GM10248 (cell line): ENCODE data around the gene GYS2.

ENCODE experiments used
- CTCF ChIA-PET: fragments of 300-600 bp; sonication (Branson Sonifier 250); formaldehyde crosslinking; extraction: SDS; loops from one replicate; lab custom pipeline; 2021; ENCODE audit warnings: antibody characterized with exemption; lab: Yijun Ruan, JAX
- POLR2A ChIA-PET: fragments of 350-650 bp; sonication (Branson Sonifier 250); formaldehyde crosslinking; extraction: SDS; loops from one replicate; lab custom pipeline; 2020; ENCODE audit warnings: antibody characterized with exemption; lab: Yijun Ruan, JAX
- DNase-seq: peaks from one replicate; pipeline ENCODE4 v3.0.0; 2012; ENCODE audit errors: extremely low spot score
- TF ChIP-seq, protein P1 (sequence below): IDR thresholded peaks from 2 replicates; pipeline ENCODE4 v1.5.1; 2012; ENCODE audit warnings: mild to moderate bottlenecking, low read depth; ENCODE audit errors: extremely low read depth, missing control alignments, control extremely low read depth

The GYS2 gene

DNA sequence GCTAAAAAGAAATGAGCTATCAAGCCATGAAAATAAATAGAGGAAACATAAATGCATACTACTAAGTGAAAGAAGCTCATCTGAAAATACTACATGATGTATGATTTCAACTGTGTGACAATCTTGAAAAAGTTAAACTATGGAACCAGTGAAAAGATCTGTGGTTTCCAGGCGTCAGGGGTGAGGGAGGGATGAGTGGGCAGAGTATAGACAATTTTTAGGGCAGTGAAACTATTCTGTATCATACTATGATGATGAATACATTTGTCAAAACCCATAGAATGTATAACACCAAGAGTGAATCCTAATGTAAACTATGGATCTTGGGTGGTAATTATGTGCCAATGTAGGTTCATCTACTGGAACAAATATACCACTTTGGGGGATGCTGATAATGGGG, 57.2 kb downstream of the GYS2 start:
- DNase-seq = no peak
- TF ChIP-seq, protein P1, sequence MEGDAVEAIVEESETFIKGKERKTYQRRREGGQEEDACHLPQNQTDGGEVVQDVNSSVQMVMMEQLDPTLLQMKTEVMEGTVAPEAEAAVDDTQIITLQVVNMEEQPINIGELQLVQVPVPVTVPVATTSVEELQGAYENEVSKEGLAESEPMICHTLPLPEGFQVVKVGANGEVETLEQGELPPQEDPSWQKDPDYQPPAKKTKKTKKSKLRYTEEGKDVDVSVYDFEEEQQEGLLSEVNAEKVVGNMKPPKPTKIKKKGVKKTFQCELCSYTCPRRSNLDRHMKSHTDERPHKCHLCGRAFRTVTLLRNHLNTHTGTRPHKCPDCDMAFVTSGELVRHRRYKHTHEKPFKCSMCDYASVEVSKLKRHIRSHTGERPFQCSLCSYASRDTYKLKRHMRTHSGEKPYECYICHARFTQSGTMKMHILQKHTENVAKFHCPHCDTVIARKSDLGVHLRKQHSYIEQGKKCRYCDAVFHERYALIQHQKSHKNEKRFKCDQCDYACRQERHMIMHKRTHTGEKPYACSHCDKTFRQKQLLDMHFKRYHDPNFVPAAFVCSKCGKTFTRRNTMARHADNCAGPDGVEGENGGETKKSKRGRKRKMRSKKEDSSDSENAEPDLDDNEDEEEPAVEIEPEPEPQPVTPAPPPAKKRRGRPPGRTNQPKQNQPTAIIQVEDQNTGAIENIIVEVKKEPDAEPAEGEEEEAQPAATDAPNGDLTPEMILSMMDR = no peak
- CTCF ChIA-PET = interaction anchor here (1.1 to 1.5 kb wide), 2 partner anchors 36 to 63 kb away, joined by 3 to 4 read pairs; no protein-coding TSS in a partner anchor
- POLR2A ChIA-PET = no interaction called here

DNA sequence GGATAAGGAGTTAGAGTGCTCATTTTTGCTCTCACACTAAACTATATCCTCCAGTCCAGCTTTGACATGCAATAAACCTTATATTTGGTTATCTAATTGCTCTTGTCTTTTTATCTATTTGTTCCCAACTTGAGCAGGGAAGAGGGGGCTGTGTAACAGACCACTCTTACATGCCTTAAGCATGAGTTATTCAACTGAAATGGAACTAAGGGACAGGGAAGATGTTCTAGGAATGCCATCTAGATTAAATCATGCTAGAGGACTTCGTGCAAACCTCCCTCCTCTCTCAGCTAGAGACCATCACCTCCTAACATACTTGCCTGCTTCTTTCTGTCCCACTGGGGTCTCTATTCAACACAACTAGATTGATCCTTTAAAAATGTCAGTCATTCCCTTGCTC, 57.9 kb downstream of the GYS2 start:
- no peak for DNase-seq
- ChIA-PET POLR2A (no interaction called here), CTCF (no interaction called here)
- TF ChIP-seq, protein P1 = no peak

DNA sequence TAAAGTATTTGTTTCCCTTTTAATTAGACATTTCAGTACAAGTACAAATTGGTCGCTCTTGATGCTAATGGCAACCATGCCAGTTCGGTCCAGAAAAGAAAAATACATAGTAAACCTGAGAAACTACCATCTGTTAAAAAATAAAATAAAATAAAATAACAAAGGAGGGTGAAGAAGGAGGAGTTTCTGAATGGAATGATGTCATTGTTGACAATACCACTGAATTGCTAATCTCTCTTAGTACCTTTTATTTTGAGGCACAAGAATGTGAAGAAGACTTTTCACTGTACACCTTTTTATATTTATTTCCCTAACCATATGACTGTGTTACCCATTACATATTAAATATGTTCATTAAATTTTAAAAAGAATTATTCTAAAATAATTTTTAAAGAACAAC, 59.1 kb downstream of the GYS2 start:
- DNase-seq = no peak
- TF ChIP-seq, protein P1 = no peak
- ChIA-PET CTCF (no interaction called here), POLR2A (no interaction called here)

DNA sequence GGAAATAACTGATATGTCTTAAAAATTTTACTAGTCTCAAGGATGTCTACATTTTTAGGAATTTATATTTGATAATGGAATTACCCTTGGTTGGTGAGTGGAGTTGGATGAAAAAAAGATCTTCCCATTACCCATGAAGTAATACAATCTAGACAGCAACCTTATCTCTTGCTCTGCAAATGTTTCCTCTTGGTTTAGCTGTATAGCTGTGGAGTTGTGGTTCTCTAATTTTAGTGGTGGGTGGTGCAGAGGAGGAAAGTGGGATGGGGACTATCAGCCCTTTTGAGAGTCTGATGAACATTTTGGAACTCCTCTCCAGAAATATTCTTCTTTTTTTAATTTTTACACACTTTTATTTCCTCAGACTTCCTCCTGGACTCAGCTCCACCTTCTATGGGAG, 61.5 kb downstream of the GYS2 start:
- ChIA-PET CTCF (interaction anchor here (1.4 to 2.1 kb wide), 3 partner anchors 9 to 18 kb away, joined by 3 to 6 read pairs (median 3); no protein-coding TSS in a partner anchor), POLR2A (no interaction called here)
- DNase-seq = no peak
- TF ChIP-seq, protein P1 = no peak

DNA sequence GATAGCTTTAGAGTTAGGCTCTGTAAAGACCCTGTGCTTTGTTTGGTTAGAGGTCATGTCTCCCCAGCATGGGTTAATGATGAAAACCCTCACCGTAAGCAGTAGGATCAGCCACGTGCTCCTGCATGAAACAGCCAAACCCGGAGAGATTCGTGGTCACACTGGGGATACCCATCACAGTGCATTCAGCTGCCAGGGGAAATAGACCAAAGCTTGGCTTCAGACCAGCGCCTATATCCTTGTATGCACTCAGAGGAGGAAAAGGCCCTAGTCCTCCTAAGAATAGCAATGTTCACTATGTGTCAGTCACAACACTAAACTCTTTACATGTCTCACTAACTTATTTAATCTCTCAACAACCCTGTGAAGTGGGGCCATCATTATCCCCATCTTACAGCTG, 62.2 kb downstream of the GYS2 start:
- TF ChIP-seq, protein P1 = no peak
- no peak for DNase-seq
- ChIA-PET CTCF (interaction anchor here (1.8 to 2.1 kb wide), 2 partner anchors 9 to 15 kb away, joined by 6 read pairs; no protein-coding TSS in a partner anchor), POLR2A (no interaction called here)

DNA sequence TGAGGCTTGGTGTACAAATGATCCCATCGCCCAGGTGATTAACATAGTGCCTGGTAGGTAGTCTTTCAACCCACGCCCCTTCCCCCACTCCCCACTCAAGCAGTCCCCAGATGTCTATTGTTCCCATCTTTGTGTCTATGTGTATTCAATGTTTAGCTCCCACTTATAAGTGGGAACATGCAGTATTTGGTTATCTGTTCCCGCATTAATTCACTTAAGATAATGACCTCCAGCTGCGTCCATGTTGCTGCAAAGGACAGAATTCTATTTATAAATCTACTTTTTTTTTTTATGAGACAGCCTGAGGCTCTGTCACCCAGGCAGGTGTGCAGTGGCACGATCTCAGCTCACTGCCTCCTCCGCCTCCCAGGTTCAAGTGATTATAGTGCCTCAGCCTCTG, 62.9 kb downstream of the GYS2 start:
- CTCF ChIA-PET = interaction anchor here (1.8 to 2.1 kb wide), 2 partner anchors 10 to 16 kb away, joined by 6 read pairs; no protein-coding TSS in a partner anchor
- no peak for DNase-seq
- TF ChIP-seq, protein P1 = no peak
- POLR2A ChIA-PET = no interaction called here
